Immature natural killer cell (primary cell): ENCODE measurements around the gene ACBD6. TPM values are rescaled to one million over a fixed set of nuclear protein-coding genes. Genes with fewer than 3 reads are reported as not detected.

Source experiments
- DNase-seq, 3 donors: peaks; one replicate each; pipeline ENCODE4 v3.0.0; 2022; ENCODE audit warnings: mixed read lengths in 1 of 3
- H3K27ac Mint-ChIP-seq, 6 donors: one replicate each; pipeline ENCODE4 v1.8.0; 2020; ENCODE audit warnings: mixed read lengths in 6 of 6, mild to moderate bottlenecking in 5 of 6, inconsistent platforms in 4 of 6, moderate library complexity in 3 of 6
- H3K27me3 Mint-ChIP-seq, 3 donors: one replicate each; pipeline ENCODE4 v1.8.0; 2020 to 2021; ENCODE audit warnings: low read depth in 3 of 3, mild to moderate bottlenecking in 3 of 3, mixed read lengths in 3 of 3, moderate library complexity in 3 of 3, inconsistent platforms in 1 of 3
- H3K36me3 Mint-ChIP-seq, 3 donors: one replicate each; pipeline ENCODE4 v1.8.0; 2020; ENCODE audit warnings: mixed read lengths in 3 of 3, inconsistent platforms in 2 of 3, mild to moderate bottlenecking in 2 of 3
- H3K4me1 Mint-ChIP-seq, 2 donors: one replicate each; pipeline ENCODE4 v1.8.0; 2020; ENCODE audit warnings: inconsistent platforms in 2 of 2, mild to moderate bottlenecking in 2 of 2, mixed read lengths in 2 of 2, moderate library complexity in 1 of 2
- H3K4me3 Mint-ChIP-seq, 5 donors: one replicate each; pipeline ENCODE4 v1.8.0; 2020; ENCODE audit warnings: mild to moderate bottlenecking in 5 of 5, mixed read lengths in 5 of 5, inconsistent platforms in 3 of 5, moderate library complexity in 3 of 5
- H3K9me3 Mint-ChIP-seq, 6 donors: one replicate each; pipeline ENCODE4 v1.8.0; 2020; ENCODE audit warnings: mild to moderate bottlenecking in 6 of 6, mixed read lengths in 6 of 6, inconsistent platforms in 4 of 6, moderate library complexity in 3 of 6
- polyA plus RNA-seq, 3 donors: library from polyadenylated mRNA; unstranded; fragments of 300-500 nt; fragmentation: Illumina TruSeq; gene quantifications; one replicate each; pipeline ENCODE4 v1.2.3, GENCODE V29; 2021

ACBD6 gene
- polyA plus RNA-seq, 3 donors from 2014 or later, result 30.5 to 39.2 (median 38.1) TPM

GRCh38 chr1:180515364-180515763 lies 13.0 kb upstream of the ACBD6 start:
- Mint-ChIP-seq H3K4me1 (no peaks in the 10 kb centered on the region), H3K4me3 (no peak overlapping the region), H3K27ac (no peak overlapping the region), H3K36me3 (no peaks in the 10 kb centered on the region), H3K27me3 (peaks cover 1 to 4% (median 4%) of the 10 kb centered on the region in 3 donors), H3K9me3 (no peaks in the 10 kb centered on the region)
- DNase-seq, result no peak

GRCh38 chr1:180513531-180513930 lies 11.2 kb upstream of the ACBD6 start:
- DNase-seq, result no peak
- Mint-ChIP-seq H3K4me3 (no peak overlapping the region), H3K27ac (no peak overlapping the region), H3K9me3 (no peaks in the 10 kb centered on the region), H3K4me1 (no peaks in the 10 kb centered on the region), H3K36me3 (no peaks in the 10 kb centered on the region), H3K27me3 (peaks cover 0 to 5% (median 4%) of the 10 kb centered on the region in 3 donors)

- H3K4me3 Mint-ChIP-seq, result no peak overlapping the region
- H3K9me3 Mint-ChIP-seq, result no peaks in the 10 kb centered on the region
- no peak for DNase-seq
- H3K4me1 Mint-ChIP-seq, result no peaks in the 10 kb centered on the region
- no peak overlapping the region for H3K27ac Mint-ChIP-seq
- H3K27me3 Mint-ChIP-seq, result peaks cover 0 to 7% (median 4%) of the 10 kb centered on the region in 3 donors
- no peaks in the 10 kb centered on the region for H3K36me3 Mint-ChIP-seq
Measured at GRCh38 chr1:180510882-180511281, 8.5 kb upstream of the ACBD6 start.

GRCh38 chr1:180508725-180509097 lies 6.3 kb upstream of the ACBD6 start:
- Mint-ChIP-seq H3K9me3 (no peaks in the 10 kb centered on the region), H3K27me3 (peaks cover 0 to 7% (median 4%) of the 10 kb centered on the region in 3 donors), H3K4me3 (no peak overlapping the region), H3K36me3 (no peaks in the 10 kb centered on the region), H3K27ac (no peak overlapping the region), H3K4me1 (peaks cover under 1 to 2% of the 10 kb centered on the region in 2 donors)
- no peak for DNase-seq

GRCh38 chr1:180507795-180508724 lies 5.7 kb upstream of the ACBD6 start:
- H3K36me3 Mint-ChIP-seq, result no peaks in the 10 kb centered on the region
- peaks cover 2 to 7% (median 4%) of the 10 kb centered on the region in 3 donors for H3K27me3 Mint-ChIP-seq
- no peak overlapping the region for H3K4me3 Mint-ChIP-seq
- H3K9me3 Mint-ChIP-seq, result no peaks in the 10 kb centered on the region
- peaks cover 7% of the 10 kb centered on the region in 2 donors for H3K4me1 Mint-ChIP-seq
- DNase-seq, result no peak
- H3K27ac Mint-ChIP-seq, result no peak overlapping the region

GRCh38 chr1:180505732-180506335 lies 3.5 kb upstream of the ACBD6 start:
- Mint-ChIP-seq H3K4me1 (peaks cover 23 to 26% of the 10 kb centered on the region in 2 donors), H3K36me3 (no peaks in the 10 kb centered on the region), H3K9me3 (no peaks in the 10 kb centered on the region), H3K27ac (no peak overlapping the region), H3K27me3 (peaks cover 2 to 8% (median 7%) of the 10 kb centered on the region in 3 donors), H3K4me3 (no peak overlapping the region)
- no peak for DNase-seq

- no peak overlapping the region for H3K27ac Mint-ChIP-seq
Measured at GRCh38 chr1:180504186-180504585, 1.8 kb upstream of the ACBD6 start.

GRCh38 chr1:180503280-180503862 lies 994 bp upstream of the ACBD6 start:
- no peak for DNase-seq
- peak overlapping the region; percentile 91 to 96 (median 94) for H3K27ac Mint-ChIP-seq
- no peaks in the 10 kb centered on the region for H3K9me3 Mint-ChIP-seq
- peaks cover 29 to 40% of the 10 kb centered on the region in 2 donors for H3K4me1 Mint-ChIP-seq
- H3K4me3 Mint-ChIP-seq, result peak overlapping the region; percentile 94 to 98 (median 96)
- H3K36me3 Mint-ChIP-seq, result no peaks in the 10 kb centered on the region
- peaks cover 2 to 7% (median 7%) of the 10 kb centered on the region in 3 donors for H3K27me3 Mint-ChIP-seq

More at GRCh38 chr1:180504186-180504585, 1.8 kb upstream of the ACBD6 start:
- Mint-ChIP-seq H3K4me1 (peaks cover 27 to 36% of the 10 kb centered on the region in 2 donors), H3K36me3 (no peaks in the 10 kb centered on the region), H3K9me3 (no peaks in the 10 kb centered on the region), H3K27me3 (peaks cover 2 to 7% (median 7%) of the 10 kb centered on the region in 3 donors), H3K4me3 (peak overlapping the region in 1 of 5 donors; percentile 45)
- no peak for DNase-seq

GRCh38 chr1:180501865-180502360 lies 464 bp downstream of the ACBD6 start:
- peak overlapping the region; percentile 94 to 98 (median 96) for H3K4me3 Mint-ChIP-seq
- H3K4me1 Mint-ChIP-seq, result peaks cover 29 to 40% of the 10 kb centered on the region in 2 donors
- DNase-seq, result no peak

GRCh38 chr1:180500689-180501088 lies 1.7 kb downstream of the ACBD6 start:
- Mint-ChIP-seq H3K4me3 (peak overlapping the region; percentile 38 to 96 (median 94)), H3K27ac (peak overlapping the region in 3 of 6 donors; percentile 25 to 96 (median 59)), H3K4me1 (peaks cover 29 to 40% of the 10 kb centered on the region in 2 donors), H3K9me3 (no peaks in the 10 kb centered on the region), H3K36me3 (peaks cover 0 to 5% (median 3%) of the 10 kb centered on the region in 3 donors), H3K27me3 (peaks cover 2 to 7% (median 5%) of the 10 kb centered on the region in 3 donors)
- no peak for DNase-seq

More at GRCh38 chr1:180501865-180502360, 464 bp downstream of the ACBD6 start:
- H3K27ac Mint-ChIP-seq, result peak overlapping the region; percentile 70 to 96 (median 92)
- H3K27me3 Mint-ChIP-seq, result peaks cover 2 to 7% (median 7%) of the 10 kb centered on the region in 3 donors
- no peaks in the 10 kb centered on the region for H3K9me3 Mint-ChIP-seq
- H3K36me3 Mint-ChIP-seq, result no peaks in the 10 kb centered on the region

GRCh38 chr1:180498594-180498993 lies 3.8 kb downstream of the ACBD6 start:
- Mint-ChIP-seq H3K4me3 (no peak overlapping the region), H3K36me3 (peaks cover 5 to 15% (median 8%) of the 10 kb centered on the region in 3 donors), H3K27ac (no peak overlapping the region), H3K9me3 (no peaks in the 10 kb centered on the region), H3K27me3 (peaks cover 2 to 7% (median 5%) of the 10 kb centered on the region in 3 donors), H3K4me1 (peaks cover 29 to 45% of the 10 kb centered on the region in 2 donors)
- no peak for DNase-seq

- Mint-ChIP-seq H3K9me3 (no peaks in the 10 kb centered on the region), H3K4me1 (peaks cover 21 to 37% of the 10 kb centered on the region in 2 donors), H3K27me3 (peaks cover 0 to 6% (median 4%) of the 10 kb centered on the region in 3 donors), H3K27ac (no peak overlapping the region), H3K36me3 (peaks cover 9 to 20% (median 11%) of the 10 kb centered on the region in 3 donors), H3K4me3 (no peak overlapping the region)
- no peak for DNase-seq
Measured at GRCh38 chr1:180497826-180498225, 4.6 kb downstream of the ACBD6 start.

GRCh38 chr1:180494370-180494769 lies 8.0 kb downstream of the ACBD6 start:
- Mint-ChIP-seq H3K27ac (peak overlapping the region in 1 of 6 donors; percentile 50), H3K4me3 (no peak overlapping the region), H3K4me1 (peaks cover 4 to 13% of the 10 kb centered on the region in 2 donors), H3K27me3 (no peaks in the 10 kb centered on the region), H3K36me3 (peaks cover 9 to 20% (median 11%) of the 10 kb centered on the region in 3 donors), H3K9me3 (no peaks in the 10 kb centered on the region)
- DNase-seq, result no peak
